NCI-H748 treated with DMSO at 0.1 percent for 48 hours (cell line): ENCODE results near the gene NXPH2.
"Not testable (repeated sequence)": the region's sequence is repeated elsewhere in the genome, so short reads cannot be mapped to it uniquely, and the experiment has no call there.

Source experiments
- DNase-seq: peaks from one replicate; lab custom pipeline; 2025; lab: John Stamatoyannopoulos, UW

The NXPH2 gene

DNA sequence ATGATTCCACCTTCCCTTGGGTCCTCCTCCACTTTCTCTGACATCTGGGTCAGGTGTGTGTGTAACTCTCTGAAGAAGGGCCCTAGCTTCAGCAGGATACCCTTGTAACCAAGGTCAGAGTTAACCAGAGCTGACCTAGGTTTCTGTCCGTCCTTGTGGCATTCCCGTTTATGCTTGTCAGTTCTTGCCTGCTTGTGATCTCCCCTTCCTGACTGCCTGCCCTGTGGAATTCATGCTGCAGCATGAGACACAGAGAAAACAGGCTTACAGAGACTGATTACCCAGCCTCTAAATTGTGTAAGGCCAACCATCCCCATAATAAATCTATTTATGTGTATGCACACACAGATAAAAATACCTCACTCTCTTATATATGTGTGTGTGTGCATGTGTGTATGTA, 22.8 kb downstream of the NXPH2 start:
- no peak for DNase-seq

DNA sequence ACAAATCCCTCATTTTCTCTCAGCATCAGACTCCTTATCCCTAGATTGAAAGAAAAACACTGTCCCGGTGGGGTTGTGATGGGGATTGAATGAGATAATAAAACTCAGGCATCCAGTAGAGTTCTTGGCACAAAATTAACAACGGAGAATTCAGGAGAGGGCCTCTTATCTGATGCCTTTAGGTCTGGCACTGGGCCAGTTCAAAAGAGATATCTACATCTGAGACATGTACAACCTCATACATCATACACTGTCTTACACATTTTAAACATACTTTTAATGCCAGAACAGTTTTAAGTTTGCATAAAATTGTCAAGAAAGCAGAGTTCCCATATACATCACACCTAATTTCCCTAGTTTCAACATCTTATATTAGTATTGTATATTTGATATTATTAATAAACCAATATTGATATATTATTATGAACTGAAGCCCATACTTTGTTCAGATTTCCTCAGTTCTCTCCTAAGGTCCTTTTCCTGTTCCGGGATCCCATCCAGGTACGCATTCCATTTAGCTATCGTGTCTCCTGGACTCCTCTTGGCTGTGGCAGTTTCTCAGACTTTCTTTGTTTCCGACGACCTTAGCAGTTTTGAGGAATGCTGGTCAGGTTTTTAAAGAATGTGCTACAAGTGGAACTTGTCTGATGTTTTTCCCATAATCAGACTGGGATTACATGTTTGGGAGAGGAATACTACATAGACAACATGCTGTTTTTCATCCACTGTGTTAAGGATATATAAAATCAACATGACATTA, 27.8 kb downstream of the NXPH2 start:
- no peak for DNase-seq

DNA sequence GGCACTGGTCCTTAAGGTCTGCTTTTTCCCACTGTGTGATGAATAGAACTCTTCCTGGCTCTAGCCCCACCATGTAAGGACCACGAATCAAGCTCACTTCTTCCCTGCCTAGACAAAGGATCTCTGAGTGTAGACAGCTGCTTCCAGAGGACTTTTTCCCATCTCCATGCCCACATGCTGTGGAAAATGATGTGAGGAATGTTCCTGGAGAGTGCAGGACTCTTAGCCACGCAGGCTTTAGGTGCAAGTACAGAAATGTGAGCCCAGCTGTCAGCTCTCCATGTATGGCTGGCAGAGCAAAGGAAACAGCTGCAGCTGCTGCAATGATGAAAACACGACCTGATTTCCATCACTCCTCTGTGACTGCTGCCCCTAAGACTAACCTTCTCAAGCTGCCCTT, 35.5 kb downstream of the NXPH2 start:
- DNase-seq = no peak

DNA sequence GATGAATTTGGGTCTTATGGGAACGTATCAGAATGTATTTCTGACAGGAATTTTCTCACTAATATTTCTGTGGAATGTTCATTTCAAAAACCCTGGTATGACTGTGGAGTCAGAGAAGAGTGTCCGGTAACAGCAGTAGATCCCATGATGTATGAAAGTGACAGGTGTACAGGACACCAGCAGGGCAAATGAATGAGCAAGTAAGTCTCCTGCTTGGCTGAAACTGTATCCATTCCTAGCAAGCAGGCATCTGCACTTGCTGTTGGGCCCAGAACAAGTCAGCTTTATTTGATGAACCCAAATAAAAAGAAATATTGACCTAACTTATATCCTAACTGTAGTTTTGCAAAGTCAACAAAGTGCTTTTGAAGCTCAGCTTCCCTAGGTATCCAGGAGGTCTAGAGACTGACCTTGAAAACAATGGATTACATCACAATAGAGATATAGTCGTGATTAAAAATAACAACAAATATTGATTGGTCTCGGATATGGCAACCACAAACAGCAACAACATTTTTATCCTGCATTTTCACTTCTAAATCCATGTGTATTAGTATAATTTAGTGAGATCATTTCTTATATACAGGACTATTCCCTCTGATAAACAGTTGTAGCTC, 37.6 kb downstream of the NXPH2 start:
- DNase-seq = no peak

DNA sequence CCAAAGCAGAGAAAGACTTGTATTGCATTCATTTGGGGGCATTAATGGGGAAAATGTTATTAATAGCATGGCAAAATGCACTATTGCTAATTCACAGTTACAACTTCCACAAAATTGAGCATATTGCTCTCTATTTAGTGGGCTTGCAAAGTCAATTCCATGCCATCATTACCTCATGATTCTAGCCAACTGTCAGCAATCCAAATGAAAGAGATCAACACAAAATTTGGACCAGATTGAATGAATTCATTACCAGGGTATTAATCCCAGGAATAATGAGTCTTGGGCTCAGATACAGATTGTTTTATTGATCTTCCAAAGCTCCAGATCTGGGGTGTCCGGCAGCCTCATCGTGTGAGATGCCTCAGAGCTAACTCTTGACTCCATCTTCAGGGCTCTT, 38.3 kb downstream of the NXPH2 start:
- DNase-seq = no peak

DNA sequence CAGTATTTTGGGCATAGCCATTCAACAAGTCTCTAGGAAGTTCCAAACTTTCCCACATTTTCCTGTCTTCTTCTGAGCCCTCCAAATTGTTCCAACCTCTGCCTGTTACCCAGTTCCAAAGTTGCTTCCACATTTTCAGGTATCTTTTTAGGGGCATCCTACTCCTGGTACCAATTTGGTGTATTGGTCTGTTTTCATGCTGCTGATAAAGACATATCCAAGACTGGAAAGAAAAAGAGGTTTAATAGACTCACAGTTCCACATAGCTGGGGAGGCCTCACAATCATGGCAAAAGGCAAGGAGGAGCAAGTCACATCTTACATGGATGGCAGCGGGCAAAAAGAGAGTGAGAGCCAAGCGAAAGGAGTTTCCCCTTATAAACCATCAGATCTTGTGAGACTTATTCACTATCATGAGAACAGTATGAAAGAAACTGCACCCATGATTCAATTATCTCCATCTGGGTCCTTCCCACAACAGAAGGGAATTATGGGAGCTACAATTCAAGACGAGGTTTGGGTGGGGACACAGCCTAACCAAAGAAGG, 43.1 kb downstream of the NXPH2 start:
- DNase-seq = not testable (repeated sequence)

DNA sequence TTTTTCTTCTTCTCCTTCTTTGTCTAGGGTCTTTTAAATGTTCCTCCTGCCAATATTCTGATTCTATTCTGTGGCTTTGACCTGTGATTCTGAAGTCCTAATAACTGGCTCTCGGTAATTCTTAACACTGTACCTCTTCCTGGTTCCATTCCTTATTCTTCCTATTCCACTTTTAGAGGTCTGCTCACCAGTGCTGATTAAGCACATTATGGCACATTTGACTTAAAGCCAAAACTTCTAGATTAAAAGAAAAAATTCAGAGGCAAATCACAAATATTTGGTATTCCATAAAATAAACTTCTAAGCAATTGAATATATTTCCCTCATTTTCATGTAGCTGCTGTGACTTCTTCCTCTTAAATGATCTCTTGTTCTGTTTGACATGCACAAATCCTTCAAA, 47.5 kb downstream of the NXPH2 start:
- DNase-seq = no peak

DNA sequence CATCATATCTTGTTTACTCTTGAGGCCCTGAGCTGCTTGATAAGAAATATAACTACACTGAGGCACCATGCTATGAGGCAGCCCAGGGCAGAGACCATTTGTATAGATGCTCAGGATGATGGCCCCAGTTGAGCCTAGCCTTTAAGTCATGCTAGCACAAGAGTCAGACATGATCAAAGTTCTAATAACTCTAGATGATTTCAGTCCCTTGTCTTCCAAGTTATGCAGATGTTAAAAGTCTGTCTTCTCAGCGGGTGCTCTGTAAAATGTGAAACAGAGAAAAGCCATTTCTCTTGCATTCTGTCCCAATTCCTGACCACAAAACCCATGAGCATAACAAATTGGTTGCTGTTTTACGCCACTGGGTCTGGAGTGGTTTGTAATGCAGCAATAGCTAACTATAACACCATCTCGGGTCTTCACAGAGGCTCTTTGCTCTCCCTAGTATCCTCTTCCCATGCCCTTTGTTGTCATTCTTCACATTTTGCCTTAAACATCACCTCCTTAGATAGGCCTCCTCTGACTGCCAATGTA, 49.6 kb downstream of the NXPH2 start:
- no peak for DNase-seq

DNA sequence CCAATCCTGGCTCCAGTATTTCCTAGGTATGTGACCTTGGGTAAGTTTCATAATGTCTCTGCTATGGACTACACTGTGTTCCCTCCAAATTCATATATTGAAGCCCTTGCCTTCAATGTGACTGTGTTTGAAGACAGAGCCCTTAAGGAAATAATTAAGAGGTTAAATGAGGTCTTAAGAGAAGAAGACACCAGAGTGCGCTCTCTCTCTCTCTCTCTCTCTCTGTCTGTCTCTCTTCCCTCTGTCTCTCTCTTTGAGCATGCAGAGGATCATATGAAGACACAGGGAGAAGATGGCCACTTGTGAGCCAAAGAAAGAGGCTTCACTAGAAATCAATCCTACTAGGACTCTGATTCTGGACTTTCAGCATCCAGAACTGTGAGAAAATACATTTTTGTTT, 52.2 kb downstream of the NXPH2 start:
- DNase-seq = no peak

DNA sequence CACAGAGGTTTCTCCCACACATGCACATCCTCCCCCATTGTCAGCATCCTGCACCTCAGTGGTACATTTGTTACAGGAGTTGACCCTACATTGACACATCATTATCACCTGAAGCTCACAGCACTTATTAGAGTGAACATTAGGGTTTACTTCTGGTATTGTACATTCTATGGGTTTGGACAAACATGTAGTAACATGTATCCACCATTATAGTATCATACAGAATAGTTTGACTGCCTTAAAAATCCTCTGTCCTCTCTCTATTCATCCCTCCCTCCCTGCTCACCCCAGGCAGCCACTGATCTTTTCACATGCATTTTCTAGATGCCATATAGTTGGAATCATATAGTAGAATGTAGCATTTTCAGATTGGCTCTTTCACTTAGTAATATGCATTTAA, 53.5 kb downstream of the NXPH2 start:
- no peak for DNase-seq

DNA sequence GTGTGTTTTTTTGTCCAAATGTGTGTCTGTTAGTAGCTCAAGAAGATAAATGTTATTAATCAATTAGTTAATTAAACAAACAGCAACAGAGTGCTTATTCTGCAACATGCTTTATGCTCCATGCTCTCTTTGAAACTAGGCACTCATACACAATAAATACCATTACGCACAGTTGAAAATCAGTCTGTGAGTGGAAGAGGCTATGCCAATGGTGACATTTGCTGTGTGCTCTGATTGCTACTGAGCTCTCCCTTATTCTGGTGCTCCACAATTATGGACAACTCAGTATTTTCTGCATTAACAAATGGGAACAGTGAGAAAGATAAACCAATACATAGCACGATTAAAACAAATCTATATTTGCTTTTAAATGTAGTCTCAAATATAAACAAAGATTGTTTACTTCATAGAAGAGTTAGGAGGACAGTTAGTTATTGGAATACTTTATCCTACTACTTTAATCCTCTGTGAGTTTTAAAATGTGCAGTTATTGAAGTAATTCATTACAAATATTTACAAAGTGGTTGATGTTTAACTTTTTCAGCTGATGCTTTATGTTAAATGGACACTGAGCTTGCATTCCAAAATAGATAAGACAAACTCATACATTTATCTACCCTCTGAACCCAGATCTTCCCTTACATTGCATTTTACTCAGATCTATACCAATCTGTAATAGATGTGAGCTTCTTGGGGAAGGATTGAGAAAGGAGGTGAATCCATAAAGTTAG, 55.3 kb downstream of the NXPH2 start:
- DNase-seq = no peak

DNA sequence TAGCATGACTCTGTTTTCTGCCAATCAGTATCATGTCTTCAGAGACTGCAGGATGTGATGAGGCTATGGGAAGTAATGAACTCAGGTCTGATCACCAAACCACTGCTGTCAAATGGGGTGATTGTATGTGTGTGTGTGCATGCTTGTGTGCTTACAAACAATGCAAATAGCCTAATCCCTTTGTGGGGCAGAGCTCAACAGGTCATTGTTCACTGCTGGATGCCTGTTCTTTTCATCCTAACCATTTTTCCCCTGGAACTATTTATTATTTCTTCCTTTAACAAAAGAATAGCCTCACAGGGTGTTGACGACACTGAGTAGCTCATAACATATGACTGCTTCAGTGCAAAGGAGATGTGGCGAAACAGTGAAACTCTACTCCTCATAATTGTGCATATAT, 55.9 kb downstream of the NXPH2 start:
- no peak for DNase-seq

DNA sequence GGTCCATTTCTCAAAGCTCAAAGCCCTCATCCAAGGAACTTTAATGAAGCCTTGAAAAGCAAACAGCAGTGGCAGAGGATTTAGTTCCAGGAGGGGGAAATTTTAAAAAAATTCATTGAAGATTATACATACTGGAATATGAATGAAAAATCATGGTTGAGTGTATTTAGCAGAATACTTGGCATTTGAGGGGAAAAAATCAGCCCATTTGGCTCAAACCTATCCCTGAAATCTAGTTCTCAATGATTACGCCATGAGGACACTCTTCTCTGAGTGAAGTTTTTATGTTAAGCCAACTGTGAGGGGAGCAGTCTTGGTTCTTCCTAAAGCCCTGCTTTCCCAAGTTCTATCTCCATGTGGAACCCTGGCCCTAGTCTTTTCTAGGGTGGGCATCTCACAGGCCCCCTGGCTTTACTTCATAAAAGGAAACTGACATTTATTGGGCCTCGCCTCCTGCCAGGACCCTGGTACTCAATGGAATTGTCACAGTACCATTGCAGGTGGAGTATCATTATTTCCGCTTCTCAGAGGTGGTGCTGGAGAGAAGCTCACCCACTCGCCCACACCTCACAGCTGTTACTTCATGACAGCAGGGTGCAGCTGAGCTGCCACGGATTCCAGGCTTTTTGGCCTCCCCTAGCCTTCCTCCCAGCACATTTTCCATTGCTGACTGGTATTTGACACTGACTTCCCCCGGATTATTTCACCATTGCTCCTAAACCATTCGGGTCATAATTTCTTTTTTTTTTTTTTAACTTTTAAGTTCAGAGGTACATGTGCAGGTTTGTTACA, 56.8 kb downstream of the NXPH2 start:
- DNase-seq = no peak

DNA sequence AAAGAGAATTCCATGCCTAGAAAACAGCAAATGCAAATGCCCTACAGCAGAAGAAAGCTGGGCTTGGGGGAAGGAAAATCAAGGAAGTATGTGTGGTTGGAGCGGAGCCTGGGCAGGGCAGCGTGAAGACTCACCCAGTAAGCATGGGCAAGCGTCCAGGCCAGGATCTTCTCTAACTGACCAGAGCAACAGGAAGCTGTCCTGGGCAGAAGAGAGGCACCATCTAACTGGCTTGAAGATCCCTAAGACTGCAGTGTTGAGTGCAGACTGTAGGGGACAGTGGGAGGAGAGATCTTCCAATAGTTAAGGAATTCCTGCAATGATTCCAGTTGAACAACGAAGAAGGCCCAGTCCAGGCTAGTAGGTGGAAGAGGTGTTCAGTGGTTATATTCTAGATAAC, 57.9 kb downstream of the NXPH2 start:
- DNase-seq = no peak

DNA sequence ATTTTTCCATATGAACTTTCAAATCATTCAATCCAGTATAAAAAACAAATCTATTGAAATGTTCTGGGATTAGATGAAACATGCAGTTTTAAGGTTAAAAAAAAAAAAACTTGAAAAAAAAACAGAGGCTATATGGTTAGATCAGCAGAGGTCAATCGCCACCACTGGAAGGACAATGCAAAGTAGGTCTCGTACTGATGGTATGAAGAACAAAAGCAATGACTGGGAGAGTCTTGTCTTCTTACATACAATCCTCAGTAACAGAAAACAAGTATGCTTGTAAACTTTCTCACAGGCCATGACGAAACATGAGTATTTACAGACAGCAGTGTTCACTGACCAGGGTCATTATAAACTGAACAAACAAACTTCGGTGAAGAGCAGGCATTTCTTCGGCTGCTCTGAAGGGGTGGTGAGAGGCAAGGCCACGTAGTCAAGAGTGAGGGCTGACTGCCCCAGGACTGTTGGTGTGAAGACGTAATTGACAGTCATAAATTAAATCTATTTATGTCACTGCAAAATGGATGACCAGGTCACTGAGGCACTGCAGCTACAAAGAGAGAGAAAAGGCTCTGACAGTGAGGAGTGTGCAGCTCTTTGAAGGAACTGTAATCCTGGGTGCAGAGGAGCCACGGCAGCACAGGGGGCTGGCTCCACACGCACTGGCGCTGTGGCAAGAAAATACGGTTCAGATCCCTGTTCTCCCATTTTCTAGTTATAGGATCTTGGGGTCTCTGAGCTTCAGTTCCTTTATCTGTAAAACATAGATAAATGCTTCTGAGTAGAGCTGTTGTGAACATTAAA, 60.0 kb downstream of the NXPH2 start:
- no peak for DNase-seq

DNA sequence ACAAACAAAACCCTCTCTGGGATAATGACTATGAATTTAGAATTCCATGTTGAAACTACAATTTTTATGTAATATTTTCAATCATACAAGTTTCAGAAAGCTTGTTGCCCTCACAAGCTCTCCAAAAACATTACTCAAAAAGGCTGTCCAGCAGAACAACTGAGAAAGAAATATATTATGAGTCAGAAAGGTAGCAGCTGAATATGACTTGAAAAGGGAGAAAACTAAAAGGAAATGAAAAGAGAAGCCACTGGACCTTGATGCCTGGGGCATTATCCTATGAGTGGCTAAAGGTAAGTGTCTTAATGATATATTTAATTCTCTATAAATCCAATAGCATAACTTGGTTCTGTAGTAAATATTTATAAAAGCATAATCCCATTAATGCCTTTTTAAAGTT, 61.8 kb downstream of the NXPH2 start:
- DNase-seq = no peak

DNA sequence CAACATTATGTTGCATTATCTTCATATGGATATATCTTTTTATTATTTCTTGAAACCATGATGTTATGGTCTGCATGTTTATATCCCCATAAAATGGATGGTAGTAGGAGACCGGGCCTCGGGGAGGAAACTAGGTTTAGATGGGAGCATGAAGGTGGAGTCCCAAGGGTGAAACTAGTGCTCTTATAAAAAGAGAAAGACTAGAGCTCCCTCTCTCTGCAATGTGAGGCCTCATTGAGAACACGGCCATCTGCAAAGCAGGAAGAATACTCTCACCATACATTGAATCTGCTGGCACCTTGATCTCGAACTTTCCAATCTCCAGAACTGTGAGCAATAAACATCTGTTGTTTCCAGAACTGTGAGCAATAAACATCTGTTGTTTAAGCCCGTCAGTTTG, 64.0 kb downstream of the NXPH2 start:
- no peak for DNase-seq

DNA sequence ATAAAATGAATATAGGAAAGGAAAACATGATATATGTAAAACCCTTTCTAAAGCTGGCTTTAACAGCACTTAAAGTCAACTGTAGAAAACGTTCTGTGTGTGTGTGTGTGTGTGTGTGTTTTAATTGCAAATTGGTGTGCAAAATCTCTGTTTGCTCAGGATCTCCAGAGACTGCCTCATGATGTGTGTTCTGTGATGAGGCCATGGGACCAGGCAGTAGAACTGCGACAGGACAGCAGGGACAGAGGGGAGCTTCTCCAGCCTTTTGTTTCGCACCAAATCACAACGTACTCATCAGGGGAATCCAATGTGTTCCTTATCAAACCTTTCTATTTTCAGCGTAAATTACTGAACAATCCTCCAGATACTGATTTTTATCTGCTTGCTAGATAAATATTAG, 66.7 kb downstream of the NXPH2 start:
- DNase-seq = no peak

DNA sequence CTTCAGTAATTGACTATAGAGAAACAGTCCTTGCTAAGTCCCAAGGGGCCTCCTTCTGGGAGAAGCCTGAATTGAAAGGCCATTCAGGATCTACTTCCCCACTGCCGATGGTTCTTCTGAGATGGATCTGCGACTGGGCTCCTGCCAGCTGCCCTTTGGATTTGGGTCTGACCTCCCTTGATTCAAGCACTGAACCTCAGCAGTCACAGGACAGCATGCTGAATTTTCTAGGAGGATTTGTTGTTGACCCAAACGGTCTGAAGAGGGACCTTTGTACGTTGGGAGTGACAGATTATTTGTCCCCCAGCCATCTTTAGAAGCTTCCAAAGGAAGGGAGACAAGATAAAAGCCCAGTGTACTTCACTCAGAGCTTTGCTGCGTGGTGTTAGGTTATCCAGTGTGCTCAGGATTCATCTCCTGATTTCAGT, 67.1 kb downstream of the NXPH2 start:
- no peak for DNase-seq

DNA sequence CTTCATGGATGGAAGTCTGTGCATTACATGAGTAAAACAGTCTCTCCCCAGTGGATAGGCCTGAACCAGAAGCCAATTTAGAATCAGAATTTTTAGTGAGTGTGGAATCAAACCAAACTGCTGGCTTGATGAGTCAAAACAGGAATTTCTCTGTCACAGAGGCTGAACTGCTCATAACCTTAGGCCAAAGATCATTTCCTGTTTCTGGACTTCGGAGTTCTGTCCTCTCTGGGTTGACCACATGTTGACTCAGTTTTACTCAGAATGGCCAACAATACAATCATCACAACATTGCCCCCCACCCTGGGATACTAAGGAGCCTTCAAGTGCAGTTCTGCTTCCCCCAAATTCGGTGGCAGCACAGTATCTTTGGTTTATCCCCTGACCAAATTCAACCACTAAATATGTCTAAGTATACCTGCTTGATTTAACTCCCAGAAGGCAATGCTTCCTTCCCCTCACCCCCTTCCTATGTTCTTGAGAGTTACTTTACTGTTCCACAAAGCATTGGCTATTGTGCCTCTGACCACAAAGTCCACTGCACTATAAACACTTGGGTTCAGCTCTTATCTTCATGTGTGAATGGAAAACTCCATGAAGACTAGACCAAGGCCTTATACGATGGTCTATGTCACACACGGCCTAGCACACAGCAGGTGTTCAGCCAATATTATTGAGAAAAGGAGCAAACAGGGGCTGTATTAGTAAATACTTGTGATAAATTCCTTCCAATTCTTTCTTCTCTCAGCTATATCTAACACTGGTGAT, 67.8 kb downstream of the NXPH2 start:
- no peak for DNase-seq
